NCI-H446 treated with DMSO at 0.1 percent for 48 hours (cell line): ENCODE results near the gene MVB12A.

Source experiments
- DNase-seq: peaks from one replicate; lab custom pipeline; 2025; lab: John Stamatoyannopoulos, UW

MVB12A gene

GRCh38 chr19:17404621-17405249 lies 15.1 kb upstream of the MVB12A start:
- no peak for DNase-seq

GRCh38 chr19:17405250-17406045 lies 14.4 kb upstream of the MVB12A start, which contains the start of gene BST2:
Gene BST2 (minus strand): TSS chr19:17405630. CDS start chr19:17405575, 55 bp downstream.
- no peak for DNase-seq

GRCh38 chr19:17406046-17406886 lies 13.6 kb upstream of the MVB12A start:
- no peak for DNase-seq

GRCh38 chr19:17406887-17407196 lies 13.0 kb upstream of the MVB12A start:
- DNase-seq: no peak

GRCh38 chr19:17409990-17410389 lies 9.9 kb upstream of the MVB12A start:
- DNase-seq: no peak

- DNase-seq: no peak
Observed at GRCh38 chr19:17411801-17412200, 8.0 kb upstream of the MVB12A start.

- no peak for DNase-seq
Observed at GRCh38 chr19:17414097-17414496, 5.8 kb upstream of the MVB12A start.

- DNase-seq: no peak
Observed at GRCh38 chr19:17415121-17415520, 4.7 kb upstream of the MVB12A start.

- DNase-seq: no peak
Observed at GRCh38 chr19:17418710-17419109, 1.1 kb upstream of the MVB12A start.

GRCh38 chr19:17419154-17419620 lies 660 bp upstream of the MVB12A start:
- DNase-seq: no peak

- DNase-seq: no peak
Observed at GRCh38 chr19:17420475-17420924, 653 bp downstream of the MVB12A start.

GRCh38 chr19:17421942-17422341 lies 2.1 kb downstream of the MVB12A start:
- DNase-seq: no peak

GRCh38 chr19:17423429-17424208 lies 3.8 kb downstream of the MVB12A start:
- DNase-seq: no peak

GRCh38 chr19:17424743-17425365 lies 5.0 kb downstream of the MVB12A start:
- DNase-seq: no peak

- DNase-seq: no peak
Observed at GRCh38 chr19:17429641-17430113, 9.8 kb downstream of the MVB12A start.

- DNase-seq: no peak
Observed at GRCh38 chr19:17431417-17431816, 11.6 kb downstream of the MVB12A start.

GRCh38 chr19:17435218-17435617 lies 15.4 kb downstream of the MVB12A start:
- DNase-seq: no peak

- no peak for DNase-seq
Observed at GRCh38 chr19:17436094-17436873, 16.4 kb downstream of the MVB12A start.

GRCh38 chr19:17436874-17437267 lies 17.0 kb downstream of the MVB12A start:
- DNase-seq: no peak
